DND-41 (cell line): ENCODE measurements around the gene NKAIN4.

Experiments used
- ATAC-seq: fragments of 200-7000 bp; cut with Tn5 transposase; 3 replicates; pipeline ENCODE4 v1.9.1; 2021; ENCODE audit warnings: low read depth; ENCODE audit not compliant: insufficient read depth
- DNase-seq: peaks from one replicate; pipeline ENCODE4 v3.0.0-alpha.2; 2020
- H2AFZ ChIP-seq: 2 replicates; pipeline ENCODE4 v1.6.0; 2012; ENCODE audit warnings: low read depth, low read length
- H3K27ac ChIP-seq: 2 replicates; pipeline ENCODE4 v1.5.1; 2012; ENCODE audit warnings: low read length, inconsistent platforms
- H3K27me3 ChIP-seq: fragments of 200-600 bp; sonication (generic); 2 replicates; pipeline ENCODE4 v1.6.0; 2012; ENCODE audit warnings: low read length, mild to moderate bottlenecking, inconsistent platforms; ENCODE audit not compliant: insufficient read depth, poor library complexity
- H3K36me3 ChIP-seq: 2 replicates; pipeline ENCODE4 v1.5.1; 2012; ENCODE audit warnings: low read length, inconsistent platforms; ENCODE audit not compliant: insufficient read depth
- H3K4me1 ChIP-seq: 2 replicates; pipeline ENCODE4 v1.5.1; 2012; ENCODE audit warnings: mild to moderate bottlenecking, low read length; ENCODE audit not compliant: insufficient read depth
- H3K4me2 ChIP-seq: 2 replicates; pipeline ENCODE4 v1.6.0; 2012; ENCODE audit warnings: mild to moderate bottlenecking, moderate library complexity, low read length, inconsistent platforms; ENCODE audit not compliant: insufficient read depth
- H3K4me3 ChIP-seq, 2 experiments: fragments of 200-600 bp in 1 of 2; shearing (Covaris generic) in 1 of 2; 2 replicates each; pipeline ENCODE4 v1.5.1; 2012 to 2016; ENCODE audit warnings: inconsistent platforms in 2 of 2, low read length in 2 of 2, mild to moderate bottlenecking in 2 of 2, low read depth in 1 of 2, moderate library complexity in 1 of 2
- H3K79me2 ChIP-seq: 2 replicates; pipeline ENCODE4 v1.6.0; 2012; ENCODE audit warnings: low read length, inconsistent platforms; ENCODE audit not compliant: insufficient read depth
- H3K9ac ChIP-seq: 2 replicates; pipeline ENCODE4 v1.6.0; 2012; ENCODE audit warnings: low read depth, mild to moderate bottlenecking, inconsistent platforms, low read length, moderate library complexity
- H3K9me3 ChIP-seq: 2 replicates; pipeline ENCODE4 v1.5.1; 2012; ENCODE audit warnings: low read length, moderate library complexity, mild to moderate bottlenecking, inconsistent platforms; ENCODE audit not compliant: insufficient read depth, severe bottlenecking
- H4K20me1 ChIP-seq: 2 replicates; pipeline ENCODE4 v1.6.0; 2012; ENCODE audit warnings: low read length; ENCODE audit not compliant: insufficient read depth
- CTCF ChIP-seq: IDR thresholded peaks from 2 replicates; pipeline ENCODE4 v1.5.1; 2012; ENCODE audit warnings: borderline replicate concordance, low read length, moderate library complexity, mild to moderate bottlenecking; ENCODE audit not compliant: poor library complexity, severe bottlenecking; ENCODE audit errors: extremely low read depth
- EZH2 ChIP-seq: IDR thresholded peaks from 3 replicates; pipeline ENCODE4 v1.6.1; 2012; ENCODE audit warnings: borderline replicate concordance, low read depth, mild to moderate bottlenecking, moderate library complexity, low read length, inconsistent platforms; ENCODE audit not compliant: severe bottlenecking

NKAIN4 gene

GRCh38 chr20:63279931-63280330 lies 25.7 kb upstream of the NKAIN4 start:
- Histone ChIP-seq H3K79me2 (peaks cover 35% of the 10 kb centered on the region), H2AFZ (no peak overlapping the region), H3K4me1 (peaks cover 28% of the 10 kb centered on the region), H3K4me2 (no peak overlapping the region), H3K9me3 (no peaks in the 10 kb centered on the region), H3K27me3 (no peaks in the 10 kb centered on the region), H4K20me1 (peaks cover 38% of the 10 kb centered on the region), H3K27ac (no peak overlapping the region), H3K4me3 (no peak overlapping the region), H3K36me3 (peaks cover 92% of the 10 kb centered on the region), H3K9ac (no peak overlapping the region)
- DNase-seq: no peak
- ATAC-seq: no peak
- no peak for TF ChIP-seq EZH2
- TF ChIP-seq CTCF: no peak

- Histone ChIP-seq H3K9ac (no peak overlapping the region), H3K9me3 (no peaks in the 10 kb centered on the region), H3K4me3 (no peak overlapping the region), H3K27me3 (no peaks in the 10 kb centered on the region), H3K36me3 (peaks cover 85% of the 10 kb centered on the region), H3K27ac (no peak overlapping the region), H3K4me2 (no peak overlapping the region), H3K4me1 (peaks cover 27% of the 10 kb centered on the region), H2AFZ (no peak overlapping the region), H4K20me1 (peaks cover 49% of the 10 kb centered on the region), H3K79me2 (peaks cover 41% of the 10 kb centered on the region)
- DNase-seq (no peak), ATAC-seq (no peak)
- TF ChIP-seq EZH2: no peak
- peak; percentile 25 for TF ChIP-seq CTCF
These were observed 24.4 kb upstream of the NKAIN4 start for GRCh38 chr20:63278661-63279060.

GRCh38 chr20:63277466-63278272 lies 23.4 kb upstream of the NKAIN4 start:
- TF ChIP-seq CTCF (no peak), EZH2 (no peak)
- H3K9ac ChIP-seq: no peak overlapping the region
- DNase-seq: no peak
- H3K4me1 ChIP-seq: peaks cover 25% of the 10 kb centered on the region
- H3K36me3 ChIP-seq: peaks cover 75% of the 10 kb centered on the region
- H3K4me2 ChIP-seq: no peak overlapping the region
- H2AFZ ChIP-seq: no peak overlapping the region
- H3K27me3 ChIP-seq: no peaks in the 10 kb centered on the region
- ATAC-seq: no peak
- no peak overlapping the region for H3K27ac ChIP-seq
- peaks cover 51% of the 10 kb centered on the region for H3K79me2 ChIP-seq
- peaks cover 56% of the 10 kb centered on the region for H4K20me1 ChIP-seq
- no peak overlapping the region for H3K4me3 ChIP-seq
- no peaks in the 10 kb centered on the region for H3K9me3 ChIP-seq
